Measurements from ENCODE around the gene GRK5. TPM values are rescaled to one million over a fixed set of nuclear protein-coding genes. Genes with fewer than 3 reads are reported as not detected.

GRK5 gene
- total RNA-seq, 4 donors from 2014 or later: 11.6 to 38.2 (median 21.4) TPM

GRCh38 chr10:119388849-119389345 is 181.5 kb downstream of the GRK5 start:
- TF ChIP-seq, protein P1, sequence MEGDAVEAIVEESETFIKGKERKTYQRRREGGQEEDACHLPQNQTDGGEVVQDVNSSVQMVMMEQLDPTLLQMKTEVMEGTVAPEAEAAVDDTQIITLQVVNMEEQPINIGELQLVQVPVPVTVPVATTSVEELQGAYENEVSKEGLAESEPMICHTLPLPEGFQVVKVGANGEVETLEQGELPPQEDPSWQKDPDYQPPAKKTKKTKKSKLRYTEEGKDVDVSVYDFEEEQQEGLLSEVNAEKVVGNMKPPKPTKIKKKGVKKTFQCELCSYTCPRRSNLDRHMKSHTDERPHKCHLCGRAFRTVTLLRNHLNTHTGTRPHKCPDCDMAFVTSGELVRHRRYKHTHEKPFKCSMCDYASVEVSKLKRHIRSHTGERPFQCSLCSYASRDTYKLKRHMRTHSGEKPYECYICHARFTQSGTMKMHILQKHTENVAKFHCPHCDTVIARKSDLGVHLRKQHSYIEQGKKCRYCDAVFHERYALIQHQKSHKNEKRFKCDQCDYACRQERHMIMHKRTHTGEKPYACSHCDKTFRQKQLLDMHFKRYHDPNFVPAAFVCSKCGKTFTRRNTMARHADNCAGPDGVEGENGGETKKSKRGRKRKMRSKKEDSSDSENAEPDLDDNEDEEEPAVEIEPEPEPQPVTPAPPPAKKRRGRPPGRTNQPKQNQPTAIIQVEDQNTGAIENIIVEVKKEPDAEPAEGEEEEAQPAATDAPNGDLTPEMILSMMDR (IDR thresholded peaks at IDR 0.05; ENCODE audit: low read depth): no peak

DNA sequence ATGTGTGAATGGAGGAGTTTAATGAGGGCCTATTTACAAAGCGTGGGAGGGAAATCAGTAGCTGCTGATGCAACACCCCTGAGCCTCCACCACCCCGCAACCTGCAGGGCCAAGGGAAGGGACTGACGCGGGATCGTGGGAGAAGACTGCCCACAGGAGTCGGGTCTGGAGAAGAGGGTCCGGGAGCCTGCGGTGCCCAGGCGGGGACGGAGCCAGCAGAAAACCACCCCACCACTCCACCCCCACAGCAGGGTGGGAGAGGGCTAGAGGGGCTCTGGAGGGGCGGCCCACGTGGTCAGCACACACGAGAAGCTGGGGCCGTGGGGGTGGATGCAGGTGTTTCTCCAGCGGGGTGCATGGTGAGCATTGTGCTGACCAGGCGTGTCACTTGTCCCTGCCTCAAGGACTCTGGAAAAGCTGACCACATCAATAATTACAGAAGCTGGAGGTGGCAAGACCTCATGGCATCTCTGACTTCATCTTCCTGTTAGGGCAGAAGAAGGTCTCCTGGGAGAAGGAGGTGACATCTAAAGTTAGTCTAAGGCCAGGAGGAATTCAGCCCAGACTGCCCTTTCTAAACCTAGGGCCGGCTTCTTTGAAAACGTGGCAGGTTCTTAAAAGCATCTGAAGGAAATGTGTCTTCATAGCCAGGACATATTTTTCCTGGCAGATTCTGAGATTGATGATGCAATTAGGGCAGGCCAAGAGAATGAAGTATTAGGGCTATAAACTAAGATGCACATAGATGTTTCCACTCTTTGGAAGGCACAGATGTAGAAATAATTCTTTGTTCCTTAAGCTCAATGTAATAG is 184.3 kb downstream of the GRK5 start:
- TF ChIP-seq, protein P1 (IDR thresholded peaks at IDR 0.05; ENCODE audit: low read depth): no peak

DNA sequence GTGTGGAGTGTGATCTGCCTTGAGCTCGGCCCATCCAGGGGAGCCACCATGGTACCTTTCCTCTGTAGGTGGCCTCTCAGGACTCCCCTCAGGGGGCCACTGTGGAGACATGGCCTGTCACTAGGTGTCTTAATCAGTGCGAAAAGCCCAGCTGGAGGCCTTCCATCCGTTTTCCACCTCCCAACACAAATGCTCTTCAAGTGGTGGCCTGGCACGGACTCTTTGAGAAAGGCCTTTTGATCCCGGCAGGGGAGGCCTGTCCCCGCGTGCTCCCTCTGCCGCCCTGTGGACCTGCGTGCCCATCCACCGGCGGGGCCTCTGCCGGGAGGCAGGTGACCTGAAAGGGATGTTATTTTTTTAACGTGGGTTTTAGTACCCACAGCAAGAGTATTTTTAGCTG is 185.6 kb downstream of the GRK5 start:
- TF ChIP-seq, protein P1 (IDR thresholded peaks at IDR 0.05; ENCODE audit: low read depth): no peak

GRCh38 chr10:119393421-119393820 is 186.1 kb downstream of the GRK5 start:
- TF ChIP-seq, protein P1 (IDR thresholded peaks at IDR 0.05; ENCODE audit: low read depth): no peak

- TF ChIP-seq, protein P1 (IDR thresholded peaks at IDR 0.05; ENCODE audit: low read depth): no peak
Observed at GRCh38 chr10:119393845-119394244, 186.5 kb downstream of the GRK5 start.

GRCh38 chr10:119394657-119395279 is 187.4 kb downstream of the GRK5 start:
- TF ChIP-seq, protein P1 (IDR thresholded peaks at IDR 0.05; ENCODE audit: low read depth): no peak

DNA sequence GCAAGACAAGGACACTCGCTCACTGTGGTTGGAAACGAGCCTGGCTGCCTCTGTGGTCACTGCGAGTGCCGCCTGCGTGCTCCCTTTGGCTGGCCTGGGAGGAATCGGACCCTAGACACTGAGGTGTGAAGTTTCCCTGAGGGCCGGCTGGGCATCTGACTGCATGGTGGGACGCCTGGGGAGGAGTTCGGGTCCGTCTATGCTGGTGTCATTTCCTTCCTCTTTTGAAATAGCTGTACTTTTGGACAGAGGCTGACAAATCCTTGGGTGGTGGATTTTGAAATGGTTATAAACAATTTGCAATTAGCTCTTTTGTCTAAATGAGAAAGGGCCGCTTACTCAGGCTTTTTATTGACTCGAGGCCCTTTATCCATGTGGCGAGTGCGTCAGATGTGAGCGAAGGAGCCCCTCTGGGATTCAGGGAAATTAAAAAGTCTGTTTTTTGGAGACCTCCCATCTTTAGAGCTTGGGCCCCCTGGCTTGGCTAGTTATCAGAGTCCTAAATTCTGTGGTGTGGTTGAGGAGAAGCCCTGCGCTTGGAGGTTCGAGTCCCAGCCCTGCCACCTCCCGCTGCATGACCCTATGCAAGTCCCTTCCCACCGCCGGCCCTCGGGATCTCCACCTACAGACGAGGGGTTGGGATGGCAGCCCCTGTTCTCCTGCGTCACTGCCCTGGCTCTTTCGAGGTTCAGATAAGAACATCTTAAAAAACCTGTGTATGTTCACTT is 188.1 kb downstream of the GRK5 start:
- TF ChIP-seq, protein P1 (IDR thresholded peaks at IDR 0.05; ENCODE audit: low read depth): no peak
